GM21447 (cell line): Measurements from ENCODE around the gene BAIAP3.

ENCODE experiments used
- ATAC-seq: cut with Tn5 transposase; IDR thresholded peaks from one replicate; pipeline ENCODE4 v1.9.1; 2021; ENCODE audit not compliant: unreplicated experiment

Gene BAIAP3

DNA sequence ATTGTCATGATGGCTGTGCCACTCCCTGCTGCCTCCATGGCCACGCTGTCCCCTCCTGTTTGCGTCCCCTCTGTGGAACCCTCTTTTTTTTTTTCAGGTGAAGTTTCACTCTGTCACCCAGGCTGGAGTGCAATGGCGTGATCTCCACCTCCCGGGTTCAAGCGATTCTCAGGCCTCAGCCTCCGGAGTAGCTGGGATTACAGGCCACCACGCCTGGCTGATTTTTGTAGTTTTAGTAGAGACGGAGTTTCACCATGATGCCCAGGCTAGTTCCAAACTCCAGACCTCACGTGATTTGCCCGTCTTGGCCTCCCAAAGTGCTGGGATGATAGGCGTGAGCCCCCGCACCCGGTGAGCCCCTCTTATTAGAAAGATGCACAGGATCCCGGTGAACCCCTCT lies 35.0 kb upstream of the BAIAP3 start:
- ATAC-seq = no peak

DNA sequence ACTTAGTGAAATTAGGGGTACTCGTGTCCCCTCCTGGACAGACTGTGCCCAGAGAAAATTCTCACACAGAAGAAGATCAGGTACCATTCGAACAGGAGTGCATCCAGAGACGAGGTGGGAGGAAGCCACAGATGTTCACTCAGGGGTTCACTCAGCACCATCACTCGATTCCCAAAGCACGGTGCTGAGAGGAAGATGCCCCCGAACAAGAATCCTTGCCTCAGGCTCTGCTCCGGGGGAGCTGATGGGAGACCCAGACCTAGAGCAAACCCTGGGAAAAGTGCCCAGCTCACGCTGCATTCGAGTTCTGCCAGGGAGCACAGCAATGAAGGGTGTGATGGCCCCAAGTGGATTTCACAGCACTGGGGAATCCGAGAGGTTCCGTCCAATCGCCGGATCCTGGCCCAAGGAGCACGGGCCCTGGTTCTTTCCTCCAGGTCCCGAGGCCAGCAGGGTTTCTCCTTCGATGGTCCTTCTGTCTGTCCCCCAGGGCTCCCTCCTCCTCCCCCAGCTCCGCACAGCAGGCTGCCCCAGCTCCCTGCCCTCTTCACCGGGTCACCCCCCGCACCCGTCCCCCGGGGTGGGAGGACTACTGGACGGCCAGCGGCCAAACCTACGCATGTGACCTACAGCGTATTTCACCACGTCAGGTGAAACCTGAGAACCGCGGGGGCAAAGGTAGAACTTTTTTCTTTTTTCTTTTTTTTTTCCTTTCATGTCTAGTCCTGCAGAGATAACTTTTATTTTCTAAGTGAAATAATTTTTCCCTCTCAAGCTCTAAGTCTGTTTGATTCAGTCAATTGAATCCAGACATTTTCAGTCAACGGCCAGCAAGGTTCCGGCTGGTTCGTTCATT lies 34.2 kb upstream of the BAIAP3 start:
- ATAC-seq = no peak

DNA sequence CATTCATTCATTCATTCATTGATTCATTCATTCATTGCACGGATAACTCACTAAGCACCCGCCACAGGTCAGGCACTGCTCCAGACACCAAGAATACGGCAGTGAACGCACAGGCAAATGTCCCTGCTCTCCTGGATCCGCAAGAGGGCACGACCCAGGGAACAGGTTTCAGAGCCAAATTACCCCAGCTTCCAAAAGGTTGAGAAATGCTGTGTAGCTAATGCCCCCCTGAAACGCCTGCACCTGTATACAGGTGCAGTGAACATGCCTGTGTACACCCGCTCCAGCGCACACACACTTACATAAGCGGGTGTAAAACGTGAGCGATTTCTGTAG lies 33.6 kb upstream of the BAIAP3 start:
- no peak for ATAC-seq

- no peak for ATAC-seq
Observed at GRCh38 chr16:1300664-1301476, 32.6 kb upstream of the BAIAP3 start.

- no peak for ATAC-seq
Observed at GRCh38 chr16:1301562-1301961, 31.9 kb upstream of the BAIAP3 start.

DNA sequence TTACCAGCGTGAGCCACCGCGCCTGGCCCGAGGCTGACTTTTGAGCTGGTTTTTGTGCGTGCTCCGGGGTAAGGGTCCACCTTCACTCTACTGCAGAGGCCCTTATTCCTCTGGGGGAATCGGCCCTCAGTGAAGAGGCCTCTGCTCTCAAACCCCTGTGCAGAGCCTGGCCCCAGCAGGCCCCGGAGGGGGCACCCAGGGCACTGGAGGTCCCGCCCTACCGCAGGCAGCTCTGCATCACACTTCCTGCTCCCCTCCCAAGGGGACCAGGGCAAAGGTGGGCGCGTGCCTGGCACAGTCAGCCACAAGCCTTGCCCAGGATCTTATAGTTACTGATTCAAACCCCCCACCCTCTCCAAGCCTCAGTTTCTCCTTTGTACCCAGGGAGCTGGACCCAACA lies 27.6 kb upstream of the BAIAP3 start:
- ATAC-seq = no peak

GRCh38 chr16:1306334-1306733 lies 27.1 kb upstream of the BAIAP3 start:
- no peak for ATAC-seq

DNA sequence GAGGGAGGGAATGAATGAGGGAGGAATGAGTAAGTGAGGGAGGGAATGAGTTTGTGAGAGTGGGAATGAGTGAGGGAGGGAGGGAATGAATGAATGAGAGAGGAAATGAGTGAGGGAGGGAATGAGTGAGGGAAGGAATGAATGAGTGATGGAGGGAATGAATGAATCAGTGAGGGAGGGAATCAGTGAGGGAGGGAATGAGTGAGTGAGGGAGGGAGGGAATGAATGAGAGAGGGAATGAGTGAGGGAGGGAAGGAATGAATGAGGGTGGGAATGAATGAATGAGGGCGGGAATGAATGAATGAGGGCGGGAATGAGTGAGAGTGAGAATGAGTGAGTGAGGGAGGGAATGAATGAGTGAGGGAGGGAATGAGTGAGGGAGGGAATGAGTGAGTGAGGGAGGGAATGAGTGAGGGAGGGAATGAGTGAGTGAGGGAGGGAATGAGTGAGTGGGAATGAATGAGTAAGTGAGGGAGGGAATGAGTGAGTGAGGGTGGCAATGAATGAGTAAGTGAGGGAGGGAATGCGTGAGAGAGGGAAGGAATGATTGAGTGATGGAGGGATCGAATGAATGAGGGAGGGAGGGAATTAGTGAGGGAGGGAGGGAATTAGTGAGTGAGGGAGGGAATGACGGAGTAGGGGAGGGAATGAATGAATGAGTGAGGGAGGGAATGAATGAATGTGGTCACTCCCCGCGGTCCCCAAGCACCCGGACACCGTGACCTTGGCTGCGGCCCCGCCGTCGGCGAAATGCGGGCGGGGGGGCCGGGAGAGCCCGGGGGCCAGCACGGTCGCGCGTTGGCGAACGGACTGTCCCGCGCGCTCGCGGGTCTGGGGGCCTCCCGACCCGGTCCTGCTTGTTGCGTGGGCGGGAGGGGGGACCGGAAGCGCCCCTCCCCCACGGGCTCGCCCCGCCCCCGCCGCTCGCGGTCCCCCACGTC lies 25.1 kb upstream of the BAIAP3 start:
- ATAC-seq = peak; percentile 3

DNA sequence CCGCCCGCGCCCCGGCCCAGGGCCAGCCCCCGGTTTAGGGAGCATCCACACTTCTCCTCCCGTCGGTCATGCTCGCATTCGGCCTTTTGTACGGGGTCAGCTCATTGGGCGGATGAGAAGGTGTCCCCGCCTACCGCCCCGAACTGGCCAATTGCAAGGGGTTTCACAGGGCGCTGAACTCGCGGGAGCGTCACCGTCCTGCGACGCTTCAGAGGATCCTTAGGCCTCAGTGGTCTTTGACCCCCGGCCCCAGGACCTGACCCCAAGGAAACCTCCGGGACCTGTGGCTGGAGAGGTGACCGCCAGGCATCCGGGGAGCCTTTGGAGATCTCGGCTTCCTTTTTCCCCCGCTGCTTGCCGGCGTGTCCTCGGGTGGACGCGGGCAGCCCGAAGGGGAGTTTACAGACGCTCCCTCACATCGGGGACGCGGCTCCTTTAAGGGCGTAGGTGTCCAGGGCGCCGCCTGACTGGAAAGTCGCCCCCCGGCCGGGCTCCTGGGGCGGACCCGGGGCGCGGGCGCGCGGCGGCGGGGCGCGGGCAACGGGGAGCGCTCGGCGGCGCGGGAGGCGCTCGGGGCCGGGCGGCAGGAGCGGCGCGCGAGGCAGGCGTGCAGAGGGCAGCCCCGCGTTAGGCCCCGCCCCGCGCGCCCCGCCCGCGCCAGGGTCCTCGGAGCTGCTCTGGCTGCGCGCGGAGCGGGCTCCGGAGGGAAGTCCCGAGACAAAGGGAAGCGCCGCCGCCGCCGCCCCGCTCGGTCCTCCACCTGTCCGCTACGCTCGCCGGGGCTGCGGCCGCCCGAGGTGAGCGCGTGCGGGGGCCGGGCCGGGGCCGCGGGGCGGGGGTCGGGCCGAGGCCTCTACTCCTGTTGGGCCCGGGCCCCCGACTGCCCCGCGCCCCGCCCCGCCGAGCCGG lies 24.2 kb upstream of the BAIAP3 start, which contains the start of gene UBE2I:
TSS of gene UBE2I (plus strand) at position 660 of the 909 bp plus-strand sequence. CDS start 4,395 bp downstream, outside the sequence.
- ATAC-seq = peak; percentile 56

DNA sequence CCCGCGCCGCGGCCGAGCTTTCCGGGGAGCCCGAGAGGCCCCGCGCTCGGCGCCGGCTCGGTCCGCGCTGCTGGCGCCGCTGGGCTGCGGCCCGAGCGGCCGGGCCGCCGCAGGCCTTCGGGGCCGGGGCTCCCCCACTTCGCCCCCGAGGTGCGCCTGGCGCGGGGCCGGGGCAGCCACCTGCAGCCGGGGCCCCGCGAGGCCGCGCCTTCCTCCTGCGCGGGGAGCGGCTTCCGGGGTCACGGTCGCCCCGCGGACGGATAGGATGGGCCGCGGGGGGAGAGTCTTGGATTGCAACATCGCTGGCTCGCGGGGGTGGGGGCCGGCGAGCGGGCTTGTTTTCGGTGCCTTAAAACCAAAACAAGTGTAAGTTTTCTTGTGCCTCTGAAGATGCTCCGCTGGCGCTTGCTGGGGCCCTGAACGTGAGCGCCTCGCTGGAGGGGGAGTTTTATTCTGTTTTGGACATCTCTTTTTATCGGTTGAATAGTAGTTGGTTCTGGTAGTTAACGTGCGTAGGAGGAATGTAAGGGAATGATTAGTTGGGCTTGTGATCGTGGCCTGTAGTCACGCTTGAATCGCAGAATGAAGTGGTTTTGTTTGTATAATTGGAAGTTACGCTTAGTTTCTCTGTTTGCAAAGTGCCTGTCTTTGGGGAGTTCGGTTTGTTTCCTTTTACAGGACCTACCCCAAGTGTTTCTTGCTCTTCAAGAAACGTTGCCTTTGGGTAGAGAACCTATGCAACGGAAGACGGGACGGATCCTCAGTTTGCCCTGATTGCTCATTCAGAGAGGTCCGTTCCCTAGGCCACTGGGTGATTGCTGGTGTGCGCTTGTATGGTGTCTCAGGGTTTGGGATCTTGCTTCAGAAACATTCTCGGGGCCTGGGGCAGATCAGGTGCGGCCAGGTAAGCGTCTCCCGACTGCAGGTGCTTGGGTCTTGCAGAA lies 23.3 kb upstream of the BAIAP3 start:
- ATAC-seq = no peak

- ATAC-seq = no peak
Observed at GRCh38 chr16:1310832-1311200, 22.6 kb upstream of the BAIAP3 start.

GRCh38 chr16:1311212-1311737 lies 22.2 kb upstream of the BAIAP3 start:
- no peak for ATAC-seq

- no peak for ATAC-seq
Observed at GRCh38 chr16:1311738-1312466, 21.5 kb upstream of the BAIAP3 start.

DNA sequence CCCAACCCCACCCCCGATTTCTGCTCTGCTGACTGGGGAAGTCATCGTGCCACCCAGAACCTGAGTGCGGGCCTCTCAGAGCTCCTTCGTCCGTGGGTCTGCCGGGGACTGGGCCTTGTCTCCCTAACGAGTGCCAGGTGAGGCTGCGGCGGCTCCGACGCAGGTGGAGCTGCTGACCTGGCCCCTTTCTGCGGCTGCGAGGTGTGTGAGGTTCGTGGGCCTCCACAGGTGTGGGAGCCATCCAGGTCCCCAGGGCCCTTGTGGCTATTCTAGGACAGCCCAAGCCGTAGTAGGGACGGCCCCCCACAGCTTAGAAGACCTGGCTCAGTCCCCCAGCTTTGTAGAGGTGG lies 21.0 kb upstream of the BAIAP3 start:
- ATAC-seq = no peak

DNA sequence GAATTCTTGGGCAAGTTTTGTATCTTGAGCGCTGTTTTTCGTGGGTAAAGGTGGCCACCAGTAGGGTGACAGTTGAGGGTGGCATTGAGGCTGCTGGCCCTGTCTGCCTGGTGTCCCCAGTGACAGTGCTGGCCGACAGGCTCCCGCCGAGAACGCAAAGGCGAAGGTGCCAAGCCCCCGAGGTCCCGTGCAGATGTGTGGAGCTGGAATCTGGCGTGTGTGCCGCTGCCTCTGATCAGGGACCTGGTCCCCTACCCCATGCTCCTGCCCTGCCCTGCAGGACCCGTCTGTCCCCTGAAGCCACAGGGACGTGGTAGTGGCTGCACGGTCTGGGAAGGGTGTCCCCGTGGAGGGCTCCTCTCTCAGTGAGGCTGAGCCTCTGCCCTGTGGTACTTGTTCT lies 20.5 kb upstream of the BAIAP3 start:
- ATAC-seq = no peak

DNA sequence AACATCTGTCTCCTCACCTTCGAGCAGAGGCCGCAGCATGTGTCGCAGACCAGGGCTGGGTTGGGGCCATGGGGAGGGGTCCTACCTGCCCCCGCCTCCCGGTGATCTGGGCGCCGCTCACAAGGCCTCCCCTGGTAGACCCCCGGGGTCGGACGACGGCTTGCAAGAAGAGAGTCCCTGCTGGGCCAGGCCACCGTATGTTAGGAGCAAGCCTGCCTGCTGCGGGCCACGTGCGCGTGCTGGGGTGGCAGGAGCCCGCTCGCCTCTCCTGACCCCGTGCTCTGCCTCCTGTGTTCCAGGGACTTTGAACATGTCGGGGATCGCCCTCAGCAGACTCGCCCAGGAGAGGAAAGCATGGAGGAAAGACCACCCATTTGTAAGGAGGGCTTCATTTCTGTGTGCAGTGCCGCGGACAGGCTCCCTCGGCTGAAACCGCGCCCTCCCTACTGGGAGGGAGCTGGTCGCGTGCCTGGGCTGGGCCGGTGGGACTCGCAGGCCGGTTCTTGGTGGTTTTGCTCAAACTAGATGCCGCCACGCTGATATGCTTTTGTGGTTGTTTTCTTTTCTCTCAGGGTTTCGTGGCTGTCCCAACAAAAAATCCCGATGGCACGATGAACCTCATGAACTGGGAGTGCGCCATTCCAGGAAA lies 19.6 kb upstream of the BAIAP3 start:
- no peak for ATAC-seq

DNA sequence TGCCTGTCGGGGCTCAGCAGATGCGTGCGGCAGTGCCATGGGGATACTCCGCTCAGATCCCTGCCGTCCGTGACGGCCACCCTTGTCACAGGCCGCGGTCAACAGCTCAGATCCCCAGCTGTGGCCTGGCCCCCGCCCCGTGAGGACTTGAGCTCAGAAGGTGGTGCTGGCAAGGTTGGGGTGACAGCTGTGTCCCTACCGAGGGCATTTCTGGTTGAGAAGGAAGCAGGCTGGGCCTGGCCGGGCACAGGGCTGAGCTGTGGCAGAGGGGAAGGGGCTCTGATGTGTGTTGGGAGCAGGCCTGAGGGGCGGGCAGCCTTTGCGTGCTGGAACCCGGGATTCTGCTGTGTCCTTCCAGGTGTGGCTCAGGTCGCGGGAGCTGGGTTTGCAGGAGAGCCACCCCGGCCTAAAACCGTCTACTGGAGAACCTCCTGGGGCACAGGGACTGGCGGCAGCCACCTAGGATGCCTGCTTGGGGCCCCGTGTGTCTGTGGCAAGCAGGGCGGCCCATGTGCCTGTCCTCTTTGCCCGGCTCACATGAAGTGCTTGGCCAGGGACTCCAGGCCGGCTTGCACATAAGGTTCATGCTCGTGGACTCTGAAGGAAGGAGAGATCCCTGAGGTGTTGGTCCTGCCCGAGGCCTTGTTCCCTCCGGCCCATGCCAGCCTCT lies 18.9 kb upstream of the BAIAP3 start:
- ATAC-seq = no peak
